CD4-positive, alpha-beta T cell treated with Interleukin-1 beta for 1 hour (primary cell): ENCODE results near the gene SUFU.

Experiments
- DNase-seq, 2 donors: peaks; one replicate each; pipeline ENCODE4 v3.0.0-alpha.2; 2020 to 2022

Gene SUFU

GRCh38 chr10:102642736-102643335, 139.1 kb downstream of the SUFU start:
- peak; percentile 48 to 60 for DNase-seq

GRCh38 chr10:102643336-102644065, 139.7 kb downstream of the SUFU start:
- peak; percentile 50 to 54 for DNase-seq

GRCh38 chr10:102644066-102644645, 140.4 kb downstream of the SUFU start, which contains the start of gene TRIM8:
TRIM8 (plus strand) TSS chr10:102644479; CDS start chr10:102644618, 139 bp downstream.
- DNase-seq: peak; percentile 54 to 57

GRCh38 chr10:102644646-102645387, 141.0 kb downstream of the SUFU start:
- peak; percentile 84 to 88 for DNase-seq

- DNase-seq: peak; percentile 63 to 74
Observed at GRCh38 chr10:102645388-102645740, 141.6 kb downstream of the SUFU start.

GRCh38 chr10:102645741-102646609, 142.2 kb downstream of the SUFU start:
- DNase-seq: peak; percentile 79 to 81

GRCh38 chr10:102646610-102647442, 143.1 kb downstream of the SUFU start:
- DNase-seq: peak; percentile 49 to 53

GRCh38 chr10:102647443-102648268, 143.9 kb downstream of the SUFU start:
- DNase-seq: no peak

- DNase-seq: no peak
Observed at GRCh38 chr10:102648269-102648888, 144.6 kb downstream of the SUFU start.

GRCh38 chr10:102648889-102649796, 145.4 kb downstream of the SUFU start:
- peak; percentile 26 to 28 for DNase-seq

GRCh38 chr10:102649797-102650654, 146.3 kb downstream of the SUFU start:
- no peak for DNase-seq

- DNase-seq: no peak
Observed at GRCh38 chr10:102650655-102651454, 147.1 kb downstream of the SUFU start.

GRCh38 chr10:102651455-102652169, 147.8 kb downstream of the SUFU start:
- no peak for DNase-seq

- no peak for DNase-seq
Observed at GRCh38 chr10:102652170-102652916, 148.6 kb downstream of the SUFU start.

- DNase-seq: no peak
Observed at GRCh38 chr10:102653060-102653459, 149.3 kb downstream of the SUFU start.

- no peak for DNase-seq
Observed at GRCh38 chr10:102654566-102654965, 150.8 kb downstream of the SUFU start.
